ENCODE data around the gene MXD1. TPM values are rescaled to one million over a fixed set of nuclear protein-coding genes. Genes with fewer than 3 reads are reported as not detected.

The MXD1 gene
- total RNA-seq, 2 donors from 2014 or later = 3.6 to 4.6 TPM

DNA sequence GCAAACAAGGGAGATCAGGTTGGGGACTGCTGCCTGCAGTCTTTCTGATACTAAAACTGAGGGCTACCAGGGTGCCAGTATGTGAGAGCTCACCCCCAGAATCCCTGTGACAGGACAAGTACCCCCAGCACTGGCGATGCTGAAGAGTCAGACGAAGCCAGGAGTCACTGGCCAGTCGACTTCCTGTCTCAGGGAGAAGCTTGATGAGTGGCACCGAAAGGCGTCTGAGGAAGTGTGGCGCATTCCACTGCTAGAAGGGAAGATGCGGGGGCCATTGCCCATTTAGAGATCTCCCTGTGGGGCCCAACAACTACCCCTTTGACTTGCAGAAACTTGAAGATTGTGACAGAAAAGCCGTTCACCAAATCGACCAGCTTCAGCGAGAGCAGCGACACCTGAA lies 22.0 kb downstream of the MXD1 start:
- 82 to 90% methylated on average over 10 to 11 of the region's 11 CpGs for WGBS, 2 donors
- intact Hi-C loops (cut with DNase I) = loop anchor here (10.0 kb wide), 1 partner anchor 108 kb away; no protein-coding TSS in a partner anchor
- no peaks in the 10 kb centered on the region for H3K9me3 ChIP-seq
- no peak overlapping the region for H3K27ac ChIP-seq
- TF ChIP-seq, protein P1, sequence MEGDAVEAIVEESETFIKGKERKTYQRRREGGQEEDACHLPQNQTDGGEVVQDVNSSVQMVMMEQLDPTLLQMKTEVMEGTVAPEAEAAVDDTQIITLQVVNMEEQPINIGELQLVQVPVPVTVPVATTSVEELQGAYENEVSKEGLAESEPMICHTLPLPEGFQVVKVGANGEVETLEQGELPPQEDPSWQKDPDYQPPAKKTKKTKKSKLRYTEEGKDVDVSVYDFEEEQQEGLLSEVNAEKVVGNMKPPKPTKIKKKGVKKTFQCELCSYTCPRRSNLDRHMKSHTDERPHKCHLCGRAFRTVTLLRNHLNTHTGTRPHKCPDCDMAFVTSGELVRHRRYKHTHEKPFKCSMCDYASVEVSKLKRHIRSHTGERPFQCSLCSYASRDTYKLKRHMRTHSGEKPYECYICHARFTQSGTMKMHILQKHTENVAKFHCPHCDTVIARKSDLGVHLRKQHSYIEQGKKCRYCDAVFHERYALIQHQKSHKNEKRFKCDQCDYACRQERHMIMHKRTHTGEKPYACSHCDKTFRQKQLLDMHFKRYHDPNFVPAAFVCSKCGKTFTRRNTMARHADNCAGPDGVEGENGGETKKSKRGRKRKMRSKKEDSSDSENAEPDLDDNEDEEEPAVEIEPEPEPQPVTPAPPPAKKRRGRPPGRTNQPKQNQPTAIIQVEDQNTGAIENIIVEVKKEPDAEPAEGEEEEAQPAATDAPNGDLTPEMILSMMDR (IDR thresholded peaks at IDR 0.05) = no peak
- TF ChIP-seq POLR2A (IDR thresholded peaks at IDR 0.05) = no peak
- DNase-seq (no peak), ATAC-seq (no peak)
- H3K4me3 ChIP-seq = no peak overlapping the region
- H3K36me3 ChIP-seq (replicated peaks in 1 of 2; ENCODE audit: insufficient read depth in 1 of 2, low read depth in 2 of 2) = peaks cover 0 to 23% of the 10 kb centered on the region in 2 donors
- no peaks in the 10 kb centered on the region for H3K27me3 ChIP-seq
- peaks cover 5% of the 10 kb centered on the region for H3K4me1 ChIP-seq

DNA sequence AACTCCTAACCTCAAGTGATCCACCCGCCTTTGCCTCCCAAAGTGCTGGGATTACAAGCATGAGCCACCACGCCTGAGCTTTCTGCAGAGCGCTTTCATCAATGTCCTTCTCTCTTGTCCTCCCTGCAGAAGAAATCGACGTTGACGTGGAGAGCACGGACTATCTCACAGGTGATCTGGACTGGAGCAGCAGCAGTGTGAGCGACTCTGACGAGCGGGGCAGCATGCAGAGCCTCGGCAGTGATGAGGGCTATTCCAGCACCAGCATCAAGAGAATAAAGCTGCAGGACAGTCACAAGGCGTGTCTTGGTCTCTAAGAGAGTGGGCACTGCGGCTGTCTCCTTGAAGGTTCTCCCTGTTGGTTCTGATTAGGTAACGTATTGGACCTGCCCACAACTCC lies 23.1 kb downstream of the MXD1 start:
- no peaks in the 10 kb centered on the region for H3K9me3 ChIP-seq
- H3K27ac ChIP-seq = no peak overlapping the region
- no peaks in the 10 kb centered on the region for H3K27me3 ChIP-seq
- TF ChIP-seq POLR2A (IDR thresholded peaks at IDR 0.05) = no peak
- TF ChIP-seq, protein P1 (IDR thresholded peaks at IDR 0.05) = no peak
- H3K4me3 ChIP-seq = no peak overlapping the region
- intact Hi-C loops (cut with DNase I) = loop anchor here (10.0 kb wide), 1 partner anchor 107 kb away; no protein-coding TSS in a partner anchor
- peaks cover 5% of the 10 kb centered on the region for H3K4me1 ChIP-seq
- DNase-seq = no peak
- ATAC-seq = no peak
- H3K36me3 ChIP-seq (replicated peaks in 1 of 2; ENCODE audit: insufficient read depth in 1 of 2, low read depth in 2 of 2) = peaks cover 0 to 23% of the 10 kb centered on the region in 2 donors
- WGBS, 2 donors = 89 to 94% methylated on average over 14 of the region's 14 CpGs

DNA sequence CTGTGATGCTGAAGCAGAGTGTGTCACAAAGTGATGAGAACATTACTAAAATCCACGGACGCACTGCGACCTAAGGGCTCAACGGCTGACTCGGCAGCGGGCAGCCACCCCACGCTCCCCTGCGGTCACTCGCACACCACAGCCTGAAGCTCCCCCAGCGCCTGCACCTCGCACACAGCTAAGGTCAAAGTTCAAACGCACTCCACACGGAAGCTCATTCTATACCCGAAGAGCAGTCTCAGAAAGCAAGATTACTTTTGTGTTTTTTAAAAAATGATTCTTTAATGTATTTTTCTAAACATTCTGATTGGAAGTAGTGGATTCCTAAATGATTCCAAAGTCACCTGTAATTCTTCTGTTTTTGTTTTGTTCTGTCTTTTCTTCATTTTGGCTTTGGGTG lies 24.8 kb downstream of the MXD1 start:
- H3K27me3 ChIP-seq = no peaks in the 10 kb centered on the region

DNA sequence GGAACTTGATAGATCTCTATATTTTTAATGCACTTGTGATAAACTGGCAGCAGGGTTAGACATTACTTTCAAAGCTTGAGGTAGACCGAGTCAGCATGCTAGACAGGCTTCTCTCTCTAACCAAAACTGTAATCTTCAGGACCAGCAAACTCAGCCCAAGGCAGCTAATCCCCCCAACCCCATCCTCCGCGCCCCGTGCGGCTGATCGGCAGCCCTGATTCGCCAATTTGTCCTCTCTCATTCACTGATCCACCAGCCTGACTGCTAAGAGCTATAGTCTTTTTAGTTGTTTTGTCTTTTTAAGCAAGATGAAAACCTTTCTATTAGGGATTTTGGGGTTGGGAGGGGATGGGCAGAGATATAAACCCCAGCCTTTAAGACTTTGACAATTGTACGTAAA lies 25.8 kb downstream of the MXD1 start:
- TF ChIP-seq, protein P1 (IDR thresholded peaks at IDR 0.05) = no peak
- no peak for TF ChIP-seq POLR2A (IDR thresholded peaks at IDR 0.05)
- intact Hi-C loops (cut with DNase I) = no loop called here
- Histone ChIP-seq H3K4me1 (no peaks in the 10 kb centered on the region), H3K27me3 (no peaks in the 10 kb centered on the region), H3K36me3 (replicated peaks in 1 of 2; ENCODE audit: insufficient read depth in 1 of 2, low read depth in 2 of 2) (peaks cover 0 to 16% of the 10 kb centered on the region in 2 donors), H3K27ac (no peak overlapping the region), H3K9me3 (no peaks in the 10 kb centered on the region), H3K4me3 (no peak overlapping the region)
- DNase-seq = no peak
- ATAC-seq = no peak
- 95 to 98% methylated on average over 8 of the region's 8 CpGs for WGBS, 2 donors

More for the DNA sequence above, 24.8 kb downstream of the MXD1 start:
- Histone ChIP-seq H3K27ac (no peak overlapping the region), H3K4me1 (no peaks in the 10 kb centered on the region), H3K36me3 (replicated peaks in 1 of 2; ENCODE audit: insufficient read depth in 1 of 2, low read depth in 2 of 2) (peaks cover 0 to 23% of the 10 kb centered on the region in 2 donors), H3K9me3 (no peaks in the 10 kb centered on the region), H3K4me3 (no peak overlapping the region)
- ATAC-seq (no peak), DNase-seq (no peak)
- intact Hi-C loops (cut with DNase I) = loop anchor here (10.0 kb wide), 1 partner anchor 105 kb away; no protein-coding TSS in a partner anchor
- WGBS, 2 donors = 80 to 89% methylated on average over 14 of the region's 14 CpGs
- TF ChIP-seq, protein P1 (IDR thresholded peaks at IDR 0.05) = no peak
- TF ChIP-seq POLR2A (IDR thresholded peaks at IDR 0.05) = no peak
